ENCODE data around the gene AKT3. TPM values are rescaled to one million over a fixed set of nuclear protein-coding genes. Genes with fewer than 3 reads are reported as not detected.

The AKT3 gene
- total and polyA plus RNA-seq, 8 donors: 4.2 to 24.1 (median 11.6) TPM

- Histone ChIP-seq H3K4me1 (no peaks in the 10 kb centered on the region), H3K4me3 (no peak overlapping the region), H3K27ac (no peak overlapping the region), H3K9me3 (no peaks in the 10 kb centered on the region), H3K27me3 (peaks cover 0 to 4% (median 0%) of the 10 kb centered on the region in 4 donors), H3K36me3 (no peaks in the 10 kb centered on the region)
- FAIRE-seq (no peak), ATAC-seq (no peak), DNase-seq (no peak)
- 72 to 87% methylated on average over 1 of the region's 1 CpG for WGBS, 2 donors
- TF ChIP-seq CTCF (IDR thresholded peaks at IDR 0.05): no peak
- intact Hi-C loops (cut with DNase I): no loop called here
Measured at GRCh38 chr1:243585982-243586381, 264.1 kb downstream of the AKT3 start.

GRCh38 chr1:243582326-243582725 lies 267.7 kb downstream of the AKT3 start:
- WGBS, 2 donors: 75 to 87% methylated on average over 1 of the region's 1 CpG
- FAIRE-seq (no peak), DNase-seq (no peak), ATAC-seq (no peak)
- H3K9me3 ChIP-seq: no peaks in the 10 kb centered on the region
- H3K36me3 ChIP-seq: no peaks in the 10 kb centered on the region
- H3K4me1 ChIP-seq: no peaks in the 10 kb centered on the region
- no peak for TF ChIP-seq CTCF (IDR thresholded peaks at IDR 0.05)
- H3K27ac ChIP-seq: no peak overlapping the region
- peaks cover 0 to 4% (median 0%) of the 10 kb centered on the region in 4 donors for H3K27me3 ChIP-seq
- intact Hi-C loops (cut with DNase I): no loop called here
- no peak overlapping the region for H3K4me3 ChIP-seq

DNA sequence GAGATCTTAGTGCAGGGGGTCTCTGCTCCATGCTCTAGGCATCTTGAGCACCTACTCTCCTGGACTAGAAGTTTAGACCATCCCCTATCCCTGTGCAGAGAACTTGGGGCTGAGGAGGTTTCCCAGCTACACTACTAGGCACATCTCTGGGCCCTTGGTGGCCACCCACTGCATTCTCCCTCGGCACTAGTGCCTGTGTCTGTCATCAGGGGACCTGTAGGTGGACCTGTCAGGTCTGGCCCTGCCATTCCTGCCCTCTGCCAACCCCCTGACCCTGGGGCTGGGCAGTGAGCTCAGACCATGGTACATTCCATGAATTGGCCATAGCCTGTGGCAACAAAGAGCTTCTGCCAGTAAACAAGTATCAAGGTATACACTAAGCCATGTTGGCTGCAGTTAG lies 269.1 kb downstream of the AKT3 start:
- Histone ChIP-seq H3K4me1 (no peaks in the 10 kb centered on the region), H3K27me3 (peaks cover 0 to 4% (median 0%) of the 10 kb centered on the region in 4 donors), H3K27ac (no peak overlapping the region), H3K36me3 (no peaks in the 10 kb centered on the region), H3K9me3 (no peaks in the 10 kb centered on the region), H3K4me3 (no peak overlapping the region)
- no peak for DNase-seq
- intact Hi-C loops (cut with DNase I): no loop called here
- 62 to 75% methylated on average over 1 of the region's 1 CpG for WGBS, 2 donors
- no peak for ATAC-seq
- no peak for TF ChIP-seq CTCF (IDR thresholded peaks at IDR 0.05)
- FAIRE-seq: no peak

DNA sequence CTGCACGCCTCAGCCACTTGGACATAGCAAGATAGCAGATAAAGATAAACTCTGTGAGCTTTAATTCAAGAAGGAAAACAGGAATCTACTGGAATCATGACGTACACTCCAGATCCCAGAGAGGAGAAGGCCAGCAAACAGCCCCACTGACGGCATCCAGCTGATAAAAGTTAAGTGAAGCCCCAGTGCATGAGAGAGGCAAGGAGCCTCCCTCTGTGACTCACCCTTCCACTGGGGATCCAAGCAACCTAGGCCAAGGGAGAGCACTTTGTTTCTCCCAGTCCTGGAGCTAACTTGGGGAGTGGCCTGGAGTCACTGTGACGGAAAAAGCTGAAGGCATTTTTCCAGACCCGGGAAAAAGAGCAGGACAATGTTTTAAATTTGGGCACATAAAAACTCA lies 270.0 kb downstream of the AKT3 start:
- H3K27ac ChIP-seq: no peak overlapping the region
- H3K4me1 ChIP-seq: no peaks in the 10 kb centered on the region
- peaks cover 0 to 2% (median 0%) of the 10 kb centered on the region in 4 donors for H3K27me3 ChIP-seq
- no peak for DNase-seq
- no peaks in the 10 kb centered on the region for H3K36me3 ChIP-seq
- no peaks in the 10 kb centered on the region for H3K9me3 ChIP-seq
- H3K4me3 ChIP-seq: no peak overlapping the region
- no peak for FAIRE-seq
- no peak for TF ChIP-seq CTCF (IDR thresholded peaks at IDR 0.05)
- 62 to 75% methylated on average over 5 of the region's 5 CpGs for WGBS, 2 donors
- ATAC-seq: no peak
- intact Hi-C loops (cut with DNase I): no loop called here

GRCh38 chr1:243575070-243575469 lies 275.0 kb downstream of the AKT3 start:
- no peak overlapping the region for H3K4me3 ChIP-seq
- no peaks in the 10 kb centered on the region for H3K9me3 ChIP-seq
- no peaks in the 10 kb centered on the region for H3K27me3 ChIP-seq
- no peak overlapping the region for H3K27ac ChIP-seq
- intact Hi-C loops (cut with DNase I): no loop called here
- FAIRE-seq (no peak), ATAC-seq (no peak), DNase-seq (no peak)
- no peaks in the 10 kb centered on the region for H3K4me1 ChIP-seq
- no peaks in the 10 kb centered on the region for H3K36me3 ChIP-seq
- WGBS, 2 donors: 91 to 92% methylated on average over 2 of the region's 2 CpGs
- TF ChIP-seq CTCF (IDR thresholded peaks at IDR 0.05): no peak

All from pancreas (tissue), 10 donors.